Esophagus squamous epithelium (tissue), 5 donors: ENCODE results near the gene EIF1. TPM values are rescaled to one million over a fixed set of nuclear protein-coding genes. Genes with fewer than 3 reads are reported as not detected.

Experiments
- DNase-seq: peaks from one replicate; lab custom pipeline; 2025; lab: John Stamatoyannopoulos, UW
- H3K27ac ChIP-seq, 4 donors: fragments of 200-600 bp; sonication (generic); one replicate each; pipeline ENCODE4 v1.5.1; 2016 to 2019; ENCODE audit warnings: mild to moderate bottlenecking in 1 of 4
- H3K27me3 ChIP-seq, 4 donors: fragments of 200-600 bp; sonication (generic); 1 replicate in 3 of 4; 2 replicates in 1 of 4; pipeline versions ENCODE4 v1.5.1 to v1.6.0; 2017 to 2021; ENCODE audit warnings: antibody characterized with exemption in 1 of 4
- H3K36me3 ChIP-seq, 3 donors: fragments of 200-600 bp; sonication (generic); one replicate each; pipeline ENCODE4 v1.5.1; 2016 to 2019
- H3K4me1 ChIP-seq, 3 donors: fragments of 200-600 bp; sonication (generic); one replicate each; pipeline ENCODE4 v1.5.1; 2017 to 2019
- H3K4me3 ChIP-seq, 4 donors: fragments of 200-600 bp; sonication (generic); 1 replicate in 3 of 4; 2 replicates in 1 of 4; pipeline ENCODE4 v1.5.1; 2016 to 2019; ENCODE audit warnings: mild to moderate bottlenecking in 2 of 4, moderate library complexity in 1 of 4
- H3K9me3 ChIP-seq, 3 donors: fragments of 200-600 bp; sonication (generic); one replicate each; pipeline ENCODE4 v1.5.1; 2016 to 2019
- POLR2A ChIP-seq, 4 donors: fragments of 450-650 bp; IDR thresholded peaks; one replicate each; pipeline ENCODE4 v1.6.1; 2017; ENCODE audit warnings: antibody characterized with exemption in 4 of 4, mild to moderate bottlenecking in 4 of 4, moderate library complexity in 3 of 4
- WGBS, 2 donors: methylation state at CpG; one replicate each; pipeline ENCODE4 v1.1.5; 2018; 5-methylcytosine and 5-hydroxymethylcytosine counted together
- intact Hi-C: fragments of 100-400 bp; cut with DNase I; formaldehyde crosslinking; loops from one replicate; pipeline ENCODE4 v1.15.0; 2022
- total RNA-seq, 4 donors: library from RNA; depleted of rRNA; stranded (reverse); fragments of >200 nt; gene quantifications; one replicate each; pipeline ENCODE4 v1.1.0, GENCODE V29; 2016
- TF ChIP-seq, protein P1 (sequence below), 6 experiments: fragments of 450-650 bp in 4 of 6; fragments of 200-600 bp in 2 of 6; sonication (generic) in 2 of 6; IDR thresholded peaks; one replicate each; pipeline ENCODE4 v1.5.1; 2016 to 2019; ENCODE audit warnings: antibody characterized with exemption in 6 of 6, mild to moderate bottlenecking in 4 of 6, moderate library complexity in 4 of 6
- donor health status: DM: yes; HTN: yes; CAD: no.

EIF1 gene
- total RNA-seq, 4 donors from 2014 or later, result 96.5 to 311 (median 223) TPM

GRCh38 chr17:41733348-41734138 is 44.9 kb downstream of the EIF1 start:
- Histone ChIP-seq H3K4me3 (peak overlapping the region; percentile 29 to 67 (median 52)), H3K4me1 (peaks cover 18 to 52% (median 28%) of the 10 kb centered on the region in 3 donors), H3K36me3 (no peaks in the 10 kb centered on the region), H3K27ac (no peak overlapping the region), H3K27me3 (peaks cover 5 to 84% (median 13%) of the 10 kb centered on the region in 4 donors), H3K9me3 (no peaks in the 10 kb centered on the region)
- DNase-seq, result no peak
- WGBS, 2 donors, result 12 to 18% methylated on average over 12 to 22 of the region's 40 CpGs
- TF ChIP-seq, protein P1, sequence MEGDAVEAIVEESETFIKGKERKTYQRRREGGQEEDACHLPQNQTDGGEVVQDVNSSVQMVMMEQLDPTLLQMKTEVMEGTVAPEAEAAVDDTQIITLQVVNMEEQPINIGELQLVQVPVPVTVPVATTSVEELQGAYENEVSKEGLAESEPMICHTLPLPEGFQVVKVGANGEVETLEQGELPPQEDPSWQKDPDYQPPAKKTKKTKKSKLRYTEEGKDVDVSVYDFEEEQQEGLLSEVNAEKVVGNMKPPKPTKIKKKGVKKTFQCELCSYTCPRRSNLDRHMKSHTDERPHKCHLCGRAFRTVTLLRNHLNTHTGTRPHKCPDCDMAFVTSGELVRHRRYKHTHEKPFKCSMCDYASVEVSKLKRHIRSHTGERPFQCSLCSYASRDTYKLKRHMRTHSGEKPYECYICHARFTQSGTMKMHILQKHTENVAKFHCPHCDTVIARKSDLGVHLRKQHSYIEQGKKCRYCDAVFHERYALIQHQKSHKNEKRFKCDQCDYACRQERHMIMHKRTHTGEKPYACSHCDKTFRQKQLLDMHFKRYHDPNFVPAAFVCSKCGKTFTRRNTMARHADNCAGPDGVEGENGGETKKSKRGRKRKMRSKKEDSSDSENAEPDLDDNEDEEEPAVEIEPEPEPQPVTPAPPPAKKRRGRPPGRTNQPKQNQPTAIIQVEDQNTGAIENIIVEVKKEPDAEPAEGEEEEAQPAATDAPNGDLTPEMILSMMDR (IDR thresholded peaks at IDR 0.05), result no peak
- no peak for TF ChIP-seq POLR2A (IDR thresholded peaks at IDR 0.05)
- intact Hi-C loops, result no loop called here

DNA sequence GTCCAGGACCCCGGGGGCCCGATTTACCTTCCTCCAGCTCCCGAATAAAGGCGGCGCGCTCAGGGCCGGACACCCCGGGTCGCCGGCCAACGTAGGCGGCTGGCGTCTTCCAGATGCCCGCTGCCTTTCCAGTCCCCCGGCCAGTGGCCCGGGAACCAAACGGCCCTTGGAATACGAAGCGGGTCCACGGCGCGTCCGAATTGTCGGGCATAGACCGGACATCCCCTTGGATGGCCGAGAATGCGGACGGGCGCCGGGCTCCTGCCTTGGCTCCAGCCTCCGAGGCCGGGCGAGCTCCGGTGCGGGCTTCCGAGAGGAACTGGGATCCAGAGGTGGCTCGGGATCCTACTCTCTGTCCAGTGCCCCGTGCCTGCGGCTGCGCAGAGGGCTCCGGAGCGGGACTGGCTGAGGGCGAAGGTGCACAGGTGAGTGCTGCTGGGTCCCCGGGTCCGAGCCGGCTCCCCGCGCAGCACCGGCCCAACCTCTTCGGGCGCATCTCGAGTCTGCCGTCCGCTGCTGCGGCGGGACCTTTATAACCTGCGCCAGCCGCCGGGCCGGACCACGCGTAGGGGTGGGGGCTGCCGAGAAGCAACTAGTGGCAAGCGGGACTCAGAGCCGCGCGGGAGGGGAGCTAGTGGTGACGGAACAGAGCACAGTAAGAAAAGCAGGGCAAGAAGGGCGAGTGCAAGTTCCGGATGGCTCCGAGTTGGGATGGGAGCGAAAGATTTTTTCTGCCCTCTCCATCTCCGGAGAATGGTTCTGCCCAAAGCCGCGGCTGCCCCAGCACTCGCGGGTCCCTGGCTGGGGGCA is 45.7 kb downstream of the EIF1 start, which contains the start of gene HAP1:
Gene HAP1 (minus strand): TSS at position 505 of the 810 bp plus-strand sequence. CDS start 9 bp downstream, at position 496.
- no peak for DNase-seq
- peak within 1 kb of the TSS; percentile 29 to 67 (median 52) for H3K4me3 ChIP-seq
- TF ChIP-seq, protein P1 (IDR thresholded peaks at IDR 0.05), result no peak
- TF ChIP-seq POLR2A (IDR thresholded peaks at IDR 0.05), result peak in 2 of 4 donors; percentile 60 to 72
- H3K27ac ChIP-seq, result no peak within 1 kb of the TSS
- peaks cover 18 to 53% (median 28%) of the 10 kb centered on the region in 3 donors for H3K4me1 ChIP-seq
- no peaks in the 10 kb centered on the region for H3K9me3 ChIP-seq
- H3K27me3 ChIP-seq, result peaks cover 5 to 79% (median 13%) of the 10 kb centered on the region in 4 donors
- no peaks in the 10 kb centered on the region for H3K36me3 ChIP-seq
- intact Hi-C loops, result no loop called here
- 0 to 1% methylated on average over 14 to 33 of the region's 77 CpGs for WGBS, 2 donors

DNA sequence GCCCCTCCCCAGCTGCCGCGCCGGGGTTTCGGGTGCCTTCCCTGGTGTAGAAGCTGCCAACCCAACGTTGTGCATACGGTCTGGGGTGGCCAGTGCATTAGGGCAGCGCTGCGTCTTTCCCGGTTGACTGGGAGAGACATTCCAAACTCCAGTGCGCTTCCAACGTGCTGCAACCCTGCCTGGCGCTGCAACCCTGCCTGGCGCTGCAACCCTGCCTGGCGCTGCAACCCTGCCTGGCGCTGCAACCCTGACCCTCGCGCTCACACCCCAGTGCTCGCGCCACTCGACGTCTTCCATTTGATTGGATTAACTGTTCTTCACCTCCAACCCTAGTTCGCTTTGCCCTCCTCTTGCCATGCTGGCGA is 46.2 kb downstream of the EIF1 start:
- Histone ChIP-seq H3K9me3 (no peaks in the 10 kb centered on the region), H3K4me3 (peak overlapping the region; percentile 29 to 67 (median 52)), H3K4me1 (peaks cover 18 to 53% (median 28%) of the 10 kb centered on the region in 3 donors), H3K27me3 (peaks cover 5 to 79% (median 13%) of the 10 kb centered on the region in 4 donors), H3K36me3 (no peaks in the 10 kb centered on the region), H3K27ac (no peak overlapping the region)
- intact Hi-C loops, result no loop called here
- TF ChIP-seq POLR2A (IDR thresholded peaks at IDR 0.05), result no peak
- TF ChIP-seq, protein P1 (IDR thresholded peaks at IDR 0.05), result no peak
- DNase-seq, result no peak
- WGBS, 2 donors, result 2 to 3% methylated on average over 11 to 20 of the region's 23 CpGs

- intact Hi-C loops, result no loop called here
- Histone ChIP-seq H3K27me3 (peaks cover 5 to 72% (median 13%) of the 10 kb centered on the region in 4 donors), H3K4me3 (no peak overlapping the region), H3K36me3 (no peaks in the 10 kb centered on the region), H3K27ac (no peak overlapping the region), H3K9me3 (no peaks in the 10 kb centered on the region), H3K4me1 (peaks cover 18 to 53% (median 28%) of the 10 kb centered on the region in 3 donors)
- WGBS, 2 donors, result 88 to 90% methylated on average over 4 of the region's 4 CpGs
- DNase-seq, result no peak
- no peak for TF ChIP-seq POLR2A (IDR thresholded peaks at IDR 0.05)
These were observed 47.1 kb downstream of the EIF1 start for GRCh38 chr17:41735744-41736143.

- no peak for TF ChIP-seq POLR2A (IDR thresholded peaks at IDR 0.05)
- TF ChIP-seq, protein P1 (IDR thresholded peaks at IDR 0.05), result no peak
- H3K4me3 ChIP-seq, result no peak overlapping the region
- peaks cover 18 to 53% (median 28%) of the 10 kb centered on the region in 3 donors for H3K4me1 ChIP-seq
- no peaks in the 10 kb centered on the region for H3K9me3 ChIP-seq
- 35 to 39% methylated on average over 17 of the region's 17 CpGs for WGBS, 2 donors
- no peak for DNase-seq
- no peak overlapping the region for H3K27ac ChIP-seq
- intact Hi-C loops, result no loop called here
- no peaks in the 10 kb centered on the region for H3K36me3 ChIP-seq
- peaks cover 5 to 58% (median 13%) of the 10 kb centered on the region in 4 donors for H3K27me3 ChIP-seq
These were observed 48.4 kb downstream of the EIF1 start for GRCh38 chr17:41736983-41737679.
